IMR-90 (cell line): ENCODE measurements around the gene MDP1.
"Not testable (repeated sequence)": the region's sequence is repeated elsewhere in the genome, so short reads cannot be mapped to it uniquely, and the experiment has no call there.

Experiments used
- BHLHE40 ChIP-seq: fragments of 150-350 bp; IDR thresholded peaks from 2 replicates; pipeline ENCODE4 v1.6.1; 2016; ENCODE audit warnings: mild to moderate bottlenecking, low read depth, low read length
- CEBPB ChIP-seq: IDR thresholded peaks from 2 replicates; pipeline ENCODE4 v1.6.1; 2012; ENCODE audit warnings: low read depth, low read length, improper control_type of control experiment
- CHD1 ChIP-seq: IDR thresholded peaks from 2 replicates; pipeline ENCODE4 v1.6.1; 2012; ENCODE audit warnings: low read depth, low read length, improper control_type of control experiment
- CTCF ChIP-seq: conservative IDR thresholded peaks from 2 replicates; pipeline ENCODE4 v1.5.1; 2012; ENCODE audit warnings: mild to moderate bottlenecking, low read depth, low read length, improper control_type of control experiment
- FOS ChIP-seq: fragments of 150-350 bp; IDR thresholded peaks from 2 replicates; pipeline ENCODE4 v1.6.1; 2016; ENCODE audit warnings: low read depth, low read length
- MAZ ChIP-seq: IDR thresholded peaks from 2 replicates; pipeline ENCODE4 v1.6.1; 2012; ENCODE audit warnings: low read depth, mild to moderate bottlenecking, low read length, improper control_type of control experiment, moderate library complexity, borderline replicate concordance
- MXI1 ChIP-seq: IDR thresholded peaks from 2 replicates; pipeline ENCODE4 v1.6.1; 2012; ENCODE audit warnings: low read depth, mild to moderate bottlenecking, low read length, moderate library complexity, borderline replicate concordance
- POLR2A ChIP-seq: IDR thresholded peaks from 2 replicates; pipeline ENCODE4 v1.6.1; 2012; ENCODE audit warnings: mild to moderate bottlenecking, low read depth, low read length
- RAD21 ChIP-seq: IDR thresholded peaks from 2 replicates; pipeline ENCODE4 v1.6.1; 2012; ENCODE audit warnings: low read length, improper control_type of control experiment
- RCOR1 ChIP-seq: IDR thresholded peaks from 2 replicates; pipeline ENCODE4 v1.6.1; 2012; ENCODE audit warnings: mild to moderate bottlenecking, low read length, improper control_type of control experiment; ENCODE audit not compliant: insufficient replicate concordance
- USF2 ChIP-seq: fragments of 150-350 bp; IDR thresholded peaks from 2 replicates; pipeline ENCODE4 v1.6.1; 2017; ENCODE audit warnings: mild to moderate bottlenecking, antibody characterized with exemption, low read length, low read depth

GRCh38 chr14:24203249-24203886 lies 12.5 kb downstream of the MDP1 start:
- TF ChIP-seq CTCF, RAD21, RCOR1, BHLHE40, POLR2A, MAZ, CEBPB, FOS, MXI1, USF2, CHD1: not testable (repeated sequence)
